ENCODE data around the gene HBP1. TPM values are rescaled to one million over a fixed set of nuclear protein-coding genes. Genes with fewer than 3 reads are reported as not detected.

Gene HBP1
- total and polyA plus RNA-seq, 2 of the 4 experiments (the other 2 are of a cell fraction) = 27.1 to 69.9 TPM

DNA sequence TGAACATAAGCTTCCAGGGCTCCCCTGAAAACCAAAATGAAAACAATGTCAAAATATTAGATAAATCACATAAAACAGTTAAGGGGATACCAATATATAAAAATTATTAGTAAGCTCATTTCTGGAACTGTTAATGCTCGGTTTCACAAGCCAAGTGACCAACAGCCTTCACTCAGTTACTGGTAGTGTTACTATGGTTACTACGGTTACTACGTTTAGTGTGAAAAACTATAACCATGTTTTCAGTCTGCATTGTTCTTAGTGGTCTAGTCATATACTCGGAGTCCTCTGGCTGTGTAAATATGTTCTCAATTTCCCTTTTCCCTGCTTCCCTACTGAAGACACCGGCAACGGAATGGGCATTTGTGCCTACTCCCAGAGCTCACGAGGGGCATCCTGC, 34.8 kb downstream of the HBP1 start:
- Histone ChIP-seq H4K8ac (ENCODE audit: low read depth in 2 of 2, low read length in 2 of 2) (no peak overlapping the region), H3K9me1 (ENCODE audit: insufficient read depth, low read length) (peaks cover 3% of the 10 kb centered on the region), H3K27ac (ENCODE audit: insufficient read depth, low read length) (no peak overlapping the region), H2BK120ac (ENCODE audit: low read depth, low read length) (no peak overlapping the region), H3K9me3 (ENCODE audit: control insufficient read depth, insufficient read depth, low read length) (no peaks in the 10 kb centered on the region), H4K5ac (ENCODE audit: low read depth, low read length) (no peak overlapping the region), H2AK9ac (replicated peaks; ENCODE audit: low read depth, low read length, poor library complexity) (no peak overlapping the region), H3K4me2 (ENCODE audit: low read depth, low read length) (no peak overlapping the region), H3K79me1 (ENCODE audit: low read depth in 1 of 2, low read length in 2 of 2) (no peaks in the 10 kb centered on the region), H3K4me1 (ENCODE audit: control insufficient read depth, insufficient read depth, low read length) (peaks cover 4% of the 10 kb centered on the region; the same call in 1 of the 2 replicates), H3K9ac (ENCODE audit: low read depth, low read length) (no peak overlapping the region), H2BK15ac (ENCODE audit: low read depth, low read length) (no peak overlapping the region), H3K56ac (ENCODE audit: extremely low read depth, insufficient read depth, low read length) (no peak overlapping the region), H4K91ac (ENCODE audit: insufficient read depth, low read depth, low read length) (no peak overlapping the region), H2AK5ac (ENCODE audit: low read depth, low read length) (no peak overlapping the region), H3K18ac (ENCODE audit: low read depth, low read length) (no peak overlapping the region), H3K4me3 (ENCODE audit: insufficient read depth, low read depth, low read length) (no peak overlapping the region), H3K27me3 (ENCODE audit: control insufficient read depth, insufficient read depth, low read length) (no peaks in the 10 kb centered on the region), H2BK5ac (ENCODE audit: low read depth, low read length, poor library complexity, severe bottlenecking) (no peak overlapping the region), H3K14ac (replicated peaks; ENCODE audit: low read depth, low read length) (no peak overlapping the region), H3K36me3 (ENCODE audit: control insufficient read depth, insufficient read depth, low read length) (peaks cover 25% of the 10 kb centered on the region), H3K4ac (ENCODE audit: low read depth, low read length) (no peak overlapping the region), H4K20me1 (ENCODE audit: insufficient read depth, low read length) (no peaks in the 10 kb centered on the region), H2BK20ac (ENCODE audit: low read depth, low read length) (no peak overlapping the region), H2AFZ (replicated peaks; ENCODE audit: low read length, poor library complexity) (no peak overlapping the region), H3K23ac (ENCODE audit: low read depth, low read length) (no peak overlapping the region)
- intact Hi-C loops (cut with micrococcal nuclease) = loop anchor here (5.0 to 10.0 kb wide), 2 partner anchors 524 to 671 kb away; no protein-coding TSS in a partner anchor
- no TSS peak for BruUV-seq (replicated peaks)
- POLR2A ChIA-PET (ENCODE audit: unreplicated experiment) = no interaction called here
- CTCF ChIA-PET = no interaction called here
- TF ChIP-seq RCOR1 (IDR thresholded peaks at IDR 0.05; ENCODE audit: insufficient replicate concordance, low read length) (no peak), MAFK (IDR thresholded peaks at IDR 0.05; ENCODE audit: low read depth, low read length) (no peak), NFE2L2 (IDR thresholded peaks at IDR 0.05; ENCODE audit: low read depth, low read length) (no peak), MAZ (IDR thresholded peaks at IDR 0.05; ENCODE audit: borderline replicate concordance, low read depth, low read length) (no peak), FOS (IDR thresholded peaks at IDR 0.05; ENCODE audit: low read depth, low read length) (no peak), SMC3 (IDR thresholded peaks at IDR 0.05; ENCODE audit: low read depth, low read length) (no peak), MXI1 (IDR thresholded peaks at IDR 0.05; ENCODE audit: borderline replicate concordance, low read depth, low read length) (no peak), CHD1 (IDR thresholded peaks at IDR 0.05; ENCODE audit: low read depth, low read length) (no peak)
- TF ChIP-seq, protein P1, sequence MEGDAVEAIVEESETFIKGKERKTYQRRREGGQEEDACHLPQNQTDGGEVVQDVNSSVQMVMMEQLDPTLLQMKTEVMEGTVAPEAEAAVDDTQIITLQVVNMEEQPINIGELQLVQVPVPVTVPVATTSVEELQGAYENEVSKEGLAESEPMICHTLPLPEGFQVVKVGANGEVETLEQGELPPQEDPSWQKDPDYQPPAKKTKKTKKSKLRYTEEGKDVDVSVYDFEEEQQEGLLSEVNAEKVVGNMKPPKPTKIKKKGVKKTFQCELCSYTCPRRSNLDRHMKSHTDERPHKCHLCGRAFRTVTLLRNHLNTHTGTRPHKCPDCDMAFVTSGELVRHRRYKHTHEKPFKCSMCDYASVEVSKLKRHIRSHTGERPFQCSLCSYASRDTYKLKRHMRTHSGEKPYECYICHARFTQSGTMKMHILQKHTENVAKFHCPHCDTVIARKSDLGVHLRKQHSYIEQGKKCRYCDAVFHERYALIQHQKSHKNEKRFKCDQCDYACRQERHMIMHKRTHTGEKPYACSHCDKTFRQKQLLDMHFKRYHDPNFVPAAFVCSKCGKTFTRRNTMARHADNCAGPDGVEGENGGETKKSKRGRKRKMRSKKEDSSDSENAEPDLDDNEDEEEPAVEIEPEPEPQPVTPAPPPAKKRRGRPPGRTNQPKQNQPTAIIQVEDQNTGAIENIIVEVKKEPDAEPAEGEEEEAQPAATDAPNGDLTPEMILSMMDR (conservative IDR thresholded peaks at IDR 0.05; ENCODE audit: low read depth, low read length) = no peak
- TF ChIP-seq, protein P2, sequence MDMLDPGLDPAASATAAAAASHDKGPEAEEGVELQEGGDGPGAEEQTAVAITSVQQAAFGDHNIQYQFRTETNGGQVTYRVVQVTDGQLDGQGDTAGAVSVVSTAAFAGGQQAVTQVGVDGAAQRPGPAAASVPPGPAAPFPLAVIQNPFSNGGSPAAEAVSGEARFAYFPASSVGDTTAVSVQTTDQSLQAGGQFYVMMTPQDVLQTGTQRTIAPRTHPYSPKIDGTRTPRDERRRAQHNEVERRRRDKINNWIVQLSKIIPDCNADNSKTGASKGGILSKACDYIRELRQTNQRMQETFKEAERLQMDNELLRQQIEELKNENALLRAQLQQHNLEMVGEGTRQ (IDR thresholded peaks at IDR 0.05; ENCODE audit: low read depth, low read length) = no peak
- TF ChIP-seq, protein P3, sequence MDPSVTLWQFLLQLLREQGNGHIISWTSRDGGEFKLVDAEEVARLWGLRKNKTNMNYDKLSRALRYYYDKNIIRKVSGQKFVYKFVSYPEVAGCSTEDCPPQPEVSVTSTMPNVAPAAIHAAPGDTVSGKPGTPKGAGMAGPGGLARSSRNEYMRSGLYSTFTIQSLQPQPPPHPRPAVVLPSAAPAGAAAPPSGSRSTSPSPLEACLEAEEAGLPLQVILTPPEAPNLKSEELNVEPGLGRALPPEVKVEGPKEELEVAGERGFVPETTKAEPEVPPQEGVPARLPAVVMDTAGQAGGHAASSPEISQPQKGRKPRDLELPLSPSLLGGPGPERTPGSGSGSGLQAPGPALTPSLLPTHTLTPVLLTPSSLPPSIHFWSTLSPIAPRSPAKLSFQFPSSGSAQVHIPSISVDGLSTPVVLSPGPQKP (IDR thresholded peaks at IDR 0.05; ENCODE audit: borderline replicate concordance, low read depth, low read length) = no peak
- no peak for DNase-seq
- in situ Hi-C loops (cut with MboI; ENCODE audit: low sequenced_read_pairs) = no loop called here
- WGBS, 2 experiments (ENCODE audit: extremely low coverage in 2 of 2, insufficient read length in 1 of 2) = 87% methylated on average over 3 of the region's 7 CpGs; no CpG with 5 or more reads in 1 of the 2 experiments
- dilution Hi-C loops (cut with HindIII; ENCODE audit: low sequenced_read_pairs, unreplicated experiment) = no loop called here
- ATAC-seq (ENCODE audit: low read depth) = no peak

Measured in IMR-90 (cell line).